HG03064 (cell line): ENCODE data around the gene ADRA2B.

Experiments used
- ATAC-seq: cut with Tn5 transposase; IDR thresholded peaks from one replicate; pipeline ENCODE4 v1.9.1; 2021; ENCODE audit warnings: low read depth; ENCODE audit not compliant: unreplicated experiment

Gene ADRA2B

GRCh38 chr2:96138179-96139145 is 22.1 kb upstream of the ADRA2B start, which contains the start of gene ASTL:
Gene ASTL (minus strand): TSS chr2:96138502. CDS start chr2:96138436, 66 bp downstream.
- no peak for ATAC-seq

DNA sequence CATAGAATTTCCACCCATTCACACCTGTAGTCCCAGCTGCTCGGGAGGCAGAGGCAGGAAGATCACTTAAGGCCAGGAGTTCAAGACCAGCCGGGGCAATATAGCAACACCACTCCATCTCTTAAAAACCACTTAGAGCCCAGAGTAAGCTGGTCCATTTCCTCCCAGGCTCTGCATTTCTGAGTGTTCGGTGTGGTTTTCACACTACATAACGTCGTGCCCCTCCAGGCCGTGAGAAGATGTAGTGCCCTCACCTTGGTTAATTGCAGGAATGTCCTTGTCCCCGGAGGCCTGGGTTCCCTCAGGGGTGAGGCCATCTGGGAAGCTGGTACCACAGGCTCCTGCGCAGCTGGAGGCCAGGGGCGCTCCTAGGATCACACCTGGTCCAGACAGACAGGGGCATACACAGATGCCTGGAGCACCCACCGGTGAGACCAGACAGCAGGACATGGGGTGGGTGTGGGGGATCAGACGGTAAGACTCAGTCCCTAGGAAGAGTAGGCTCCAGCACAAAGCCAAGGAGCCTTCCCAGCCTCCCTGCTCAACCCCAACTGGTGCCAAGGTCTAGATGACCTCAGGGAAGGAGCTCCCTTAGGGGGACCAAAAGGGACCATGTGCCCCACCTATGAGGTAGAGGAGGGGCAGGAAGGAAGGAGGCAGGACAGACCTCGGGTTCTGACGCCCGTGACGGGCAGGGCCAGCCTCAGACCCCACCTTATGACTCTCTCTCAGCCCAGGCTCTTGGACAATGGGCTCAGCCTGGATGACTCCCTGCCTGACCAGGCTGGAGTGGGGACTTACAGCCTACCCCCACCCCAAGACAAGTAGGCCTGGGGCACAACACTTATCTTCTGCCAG is 21.2 kb upstream of the ADRA2B start:
- ATAC-seq = no peak

GRCh38 chr2:96136129-96136720 is 19.9 kb upstream of the ADRA2B start:
- no peak for ATAC-seq

GRCh38 chr2:96135621-96136020 is 19.2 kb upstream of the ADRA2B start:
- ATAC-seq = no peak

- no peak for ATAC-seq
Observed at GRCh38 chr2:96135171-96135570, 18.8 kb upstream of the ADRA2B start.

DNA sequence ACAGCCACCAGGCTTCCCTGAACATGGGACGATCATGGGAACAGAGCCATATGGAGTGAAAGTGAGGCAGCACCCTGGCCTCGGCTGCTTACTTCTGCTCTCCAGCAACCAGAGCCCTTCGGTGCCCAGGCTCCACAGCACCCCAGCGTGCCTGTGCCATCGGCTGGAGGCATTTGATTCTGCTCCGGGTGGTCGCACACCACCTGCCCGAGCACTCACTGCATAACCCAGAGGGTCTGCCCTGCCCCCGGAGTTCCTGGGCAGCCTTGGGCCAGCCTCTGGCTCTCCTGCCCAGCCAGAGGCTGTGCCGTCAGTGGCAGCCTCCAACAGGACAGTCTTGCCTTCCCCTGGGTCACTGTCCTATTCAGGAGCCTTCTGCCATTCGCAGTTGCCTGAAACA is 18.1 kb upstream of the ADRA2B start:
- ATAC-seq = no peak

DNA sequence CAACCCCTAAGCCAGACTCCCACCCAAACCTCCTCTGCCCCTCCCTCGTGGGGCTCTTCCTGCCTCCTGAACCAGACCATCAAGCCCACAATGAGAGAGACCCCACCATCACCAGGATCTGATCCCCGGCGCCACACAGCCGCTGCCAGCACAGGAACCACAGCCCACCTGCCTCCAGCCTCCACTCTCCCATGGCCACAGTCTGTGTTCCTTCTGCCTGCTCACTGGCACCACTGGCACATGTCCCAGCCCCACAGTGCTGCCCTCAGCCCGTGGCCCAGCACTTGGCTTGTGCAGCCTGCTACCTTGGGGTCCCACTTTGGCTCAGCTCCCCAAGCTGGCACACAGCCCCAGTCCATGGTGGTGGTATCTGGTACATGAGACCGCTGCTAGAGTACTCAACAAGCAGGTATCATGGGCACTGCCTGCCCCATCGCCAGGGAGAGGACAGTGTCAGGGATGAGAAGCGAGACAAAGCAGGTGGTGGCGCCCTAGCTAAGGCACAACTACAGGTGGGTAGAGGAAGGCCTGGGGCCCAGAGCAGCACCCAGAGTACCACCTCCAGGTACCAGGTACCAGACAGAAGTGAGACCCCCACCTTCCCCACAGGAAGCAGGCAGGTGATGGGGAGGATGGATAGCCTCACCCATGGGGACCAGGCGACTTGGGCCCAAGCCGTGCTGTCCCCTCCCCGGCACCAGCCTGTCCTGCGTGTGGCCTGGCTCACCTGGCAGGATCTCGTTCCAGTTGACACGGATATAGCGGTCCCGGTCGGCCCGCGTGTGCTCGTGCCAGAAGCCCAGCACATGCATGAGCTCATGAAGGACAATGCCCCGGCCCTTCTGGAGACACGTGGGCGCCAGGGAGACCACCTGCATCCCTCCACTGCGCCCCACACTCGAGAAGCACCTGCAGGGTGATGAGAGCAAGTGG is 15.7 kb upstream of the ADRA2B start:
- ATAC-seq = no peak

- no peak for ATAC-seq
Observed at GRCh38 chr2:96131152-96131812, 14.9 kb upstream of the ADRA2B start.

DNA sequence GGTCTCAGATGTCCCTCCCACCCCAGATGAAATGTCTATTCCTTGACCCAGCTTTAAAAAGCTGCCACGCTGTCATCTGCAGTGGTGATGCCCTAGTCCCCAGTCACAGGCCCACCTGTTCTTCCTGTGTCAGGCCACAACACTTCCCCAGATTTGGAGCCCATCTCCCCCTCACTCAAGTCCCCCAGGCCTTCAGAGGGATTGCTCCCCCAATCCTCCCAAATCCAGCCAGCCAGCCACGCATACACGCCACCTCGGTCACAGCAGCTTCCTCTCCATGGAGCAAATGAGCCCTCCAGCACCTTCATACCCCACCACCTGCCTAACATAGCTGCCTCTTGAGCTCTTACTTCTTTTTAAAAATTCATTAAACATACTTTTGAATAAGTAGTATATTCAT is 14.1 kb upstream of the ADRA2B start:
- ATAC-seq = no peak

DNA sequence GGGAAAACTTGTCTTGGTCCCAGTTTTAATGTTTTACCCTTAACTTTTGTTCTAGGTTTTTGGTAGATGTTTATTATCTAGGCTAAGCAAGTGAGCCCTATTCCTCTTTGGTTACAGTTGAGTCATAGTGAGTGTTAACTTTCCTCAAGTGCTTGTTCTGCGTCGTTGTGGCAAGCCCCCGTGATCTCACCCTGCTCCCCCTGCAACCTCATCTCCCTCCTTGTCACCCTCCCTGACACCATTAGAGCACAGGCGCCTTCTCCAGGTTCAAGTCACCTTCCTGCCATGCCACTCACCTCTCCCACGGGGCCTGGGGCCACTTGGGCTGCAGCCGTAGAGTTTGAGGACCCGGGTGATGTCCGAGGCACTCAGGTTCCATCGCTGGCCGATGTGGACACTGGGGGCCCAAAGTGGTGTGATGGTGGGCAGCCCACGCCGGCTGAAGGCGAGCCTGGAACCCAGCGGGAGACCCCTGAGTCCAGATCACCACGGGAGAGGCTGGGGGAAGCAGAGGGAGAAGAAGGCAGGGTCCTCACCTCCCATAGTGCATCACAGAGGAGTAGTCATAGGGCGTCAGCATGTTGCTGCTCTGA is 13.3 kb upstream of the ADRA2B start:
- ATAC-seq = no peak

- ATAC-seq = no peak
Observed at GRCh38 chr2:96128456-96128855, 12.1 kb upstream of the ADRA2B start.

DNA sequence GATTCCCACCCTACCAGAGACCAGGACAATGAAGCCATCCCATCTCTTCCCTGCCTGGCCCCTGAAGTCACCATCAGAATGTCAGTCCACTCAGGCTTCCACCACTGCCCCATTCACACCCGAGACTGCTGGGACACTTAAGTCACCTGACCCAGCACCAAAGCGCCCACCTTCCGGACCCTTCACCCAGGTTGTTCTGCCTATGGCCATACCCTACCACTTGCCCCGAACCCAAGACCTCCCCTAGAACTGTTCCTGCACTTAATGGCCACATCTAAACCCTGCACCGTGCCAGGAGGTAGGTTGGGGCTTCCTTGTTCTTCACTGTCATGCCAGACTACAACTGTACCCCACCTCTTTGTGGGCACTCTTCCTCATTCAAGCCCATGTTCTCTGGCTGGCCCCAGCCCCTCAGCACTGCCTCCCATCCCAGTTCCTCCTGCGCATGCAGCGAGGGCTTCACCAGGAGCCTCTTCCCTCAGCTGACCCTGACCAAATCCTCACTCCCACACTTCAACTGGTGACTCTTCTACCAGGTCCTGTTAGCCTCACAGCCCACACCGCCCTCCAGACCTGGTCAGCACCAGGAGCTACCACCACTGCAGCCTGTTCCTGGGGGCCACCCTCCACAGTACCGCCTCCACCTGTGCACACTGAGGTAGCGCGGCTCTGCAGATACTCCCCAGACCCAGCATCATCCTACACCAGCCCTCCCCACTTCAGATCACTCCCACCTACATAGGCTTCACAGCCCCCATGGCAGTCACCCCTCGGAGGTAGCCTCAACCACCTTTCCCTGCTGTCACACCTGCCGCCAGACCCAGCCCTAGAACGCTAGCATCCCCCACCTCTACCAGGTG is 8.3 kb upstream of the ADRA2B start:
- ATAC-seq = no peak

GRCh38 chr2:96123936-96124335 is 7.6 kb upstream of the ADRA2B start:
- no peak for ATAC-seq

- no peak for ATAC-seq
Observed at GRCh38 chr2:96123290-96123689, 6.9 kb upstream of the ADRA2B start.

- no peak for ATAC-seq
Observed at GRCh38 chr2:96122391-96122790, 6.0 kb upstream of the ADRA2B start.

- no peak for ATAC-seq
Observed at GRCh38 chr2:96121414-96121813, 5.0 kb upstream of the ADRA2B start.

DNA sequence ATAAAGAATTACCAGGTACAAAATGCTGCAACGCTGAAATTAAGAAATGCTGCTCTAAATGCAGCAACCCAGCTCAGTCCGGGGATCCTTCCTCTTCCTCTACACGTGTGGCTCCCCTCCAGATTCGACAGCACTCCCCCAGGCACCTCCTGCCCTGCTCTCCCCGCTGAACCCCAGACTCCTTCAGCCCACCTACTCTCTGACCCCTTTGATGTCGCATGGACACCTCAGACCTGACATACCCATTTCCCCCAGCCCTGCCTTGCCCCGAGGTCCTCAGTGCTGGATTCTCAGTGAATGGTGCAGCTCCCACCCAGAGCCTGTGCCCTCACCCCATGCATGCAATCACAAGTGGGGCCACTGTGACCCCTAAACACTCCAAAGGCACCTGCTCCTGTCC is 4.6 kb upstream of the ADRA2B start:
- ATAC-seq = no peak

DNA sequence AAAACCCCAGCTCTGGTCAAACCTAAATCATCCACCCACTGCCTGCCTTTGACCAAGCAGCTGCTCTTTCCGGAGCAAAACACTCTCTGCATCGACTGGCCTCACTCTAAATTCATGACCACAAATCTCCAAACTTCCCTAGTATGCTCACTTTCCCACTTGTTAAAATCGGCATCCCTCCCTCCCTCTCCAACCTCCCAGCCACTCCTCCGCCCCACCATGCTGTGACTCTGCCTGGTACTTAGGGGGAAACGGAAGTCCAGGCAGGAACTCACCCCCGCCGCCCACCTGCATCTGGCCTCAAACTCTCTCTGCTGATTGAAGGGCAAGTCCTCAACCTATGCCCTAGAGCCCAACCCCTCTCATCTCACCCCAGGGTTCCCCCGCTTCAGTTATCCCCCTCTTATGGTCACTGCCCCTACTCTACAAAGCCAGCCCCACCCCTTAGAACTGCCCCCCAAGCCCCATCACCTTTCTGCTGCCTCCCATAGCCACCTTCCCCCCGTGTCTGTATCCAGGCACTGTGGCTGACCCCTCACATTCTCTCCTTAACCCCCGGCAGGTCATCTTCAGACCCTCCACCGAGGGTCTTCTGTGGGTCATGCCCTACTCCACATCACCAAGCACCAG is 3.8 kb upstream of the ADRA2B start:
- ATAC-seq = no peak
